KOPT-K1 (cell line): ENCODE data around the gene CTRB2.
"Not testable (repeated sequence)": the region's sequence is repeated elsewhere in the genome, so short reads cannot be mapped to it uniquely, and the experiment has no call there.

Experiments
- H3K27ac ChIP-seq: fragments of 200-600 bp; sonication (generic); 2 replicates; pipeline ENCODE4 v1.5.1; 2016; ENCODE audit warnings: antibody characterized with exemption, mild to moderate bottlenecking, low read depth, low read length; ENCODE audit not compliant: poor library complexity, severe bottlenecking
- H3K36me3 ChIP-seq: fragments of 200-600 bp; sonication (generic); 2 replicates; pipeline ENCODE4 v1.5.1; 2017; ENCODE audit warnings: antibody characterized with exemption, mild to moderate bottlenecking, low read length, moderate library complexity; ENCODE audit not compliant: insufficient read depth
- H3K9me3 ChIP-seq: fragments of 200-600 bp; sonication (generic); 2 replicates; pipeline ENCODE4 v1.5.1; 2017; ENCODE audit warnings: antibody characterized with exemption, low read length, mild to moderate bottlenecking; ENCODE audit not compliant: insufficient read depth, poor library complexity, severe bottlenecking

Gene CTRB2

DNA sequence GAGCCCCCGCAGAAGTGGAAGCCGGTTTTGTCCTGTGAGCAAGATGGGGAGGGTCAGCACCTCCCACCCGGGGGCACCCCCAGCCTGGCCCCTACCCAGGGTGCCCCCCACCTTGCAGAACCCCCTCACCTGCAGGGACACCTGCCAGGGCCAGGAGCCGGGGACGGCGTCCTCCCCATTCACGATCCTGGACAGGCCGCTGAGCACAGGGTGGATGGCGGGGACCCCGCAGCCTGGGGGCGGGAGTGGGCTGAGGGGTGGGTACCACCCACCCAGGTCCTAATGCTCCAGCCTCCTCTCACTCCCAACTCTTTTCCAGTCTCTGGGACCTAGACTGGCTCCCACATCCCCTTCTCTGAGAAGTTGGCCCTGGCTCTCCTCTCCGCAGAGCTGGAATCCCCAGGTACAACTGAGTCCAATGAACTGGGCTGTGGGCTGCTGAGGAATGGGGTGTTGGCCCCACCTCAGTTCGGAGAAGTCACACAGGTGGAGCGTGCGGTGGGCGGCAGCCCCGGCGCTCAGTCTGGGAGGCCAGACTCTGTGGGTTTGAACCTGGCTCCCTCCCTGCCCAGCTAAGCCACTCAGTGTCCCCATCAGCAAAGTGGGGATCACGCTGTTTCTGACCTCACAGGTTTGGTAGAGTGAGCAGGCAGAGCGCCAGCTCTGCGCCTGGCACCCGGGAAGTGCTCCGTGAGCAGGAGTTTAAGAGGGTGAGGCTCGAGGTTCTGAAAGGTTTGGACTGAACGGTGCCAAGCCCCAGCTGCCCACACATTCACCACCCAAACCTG lies 806 bp downstream of the CTRB2 start:
- H3K36me3 ChIP-seq, H3K27ac ChIP-seq, H3K9me3 ChIP-seq: not testable (repeated sequence)

DNA sequence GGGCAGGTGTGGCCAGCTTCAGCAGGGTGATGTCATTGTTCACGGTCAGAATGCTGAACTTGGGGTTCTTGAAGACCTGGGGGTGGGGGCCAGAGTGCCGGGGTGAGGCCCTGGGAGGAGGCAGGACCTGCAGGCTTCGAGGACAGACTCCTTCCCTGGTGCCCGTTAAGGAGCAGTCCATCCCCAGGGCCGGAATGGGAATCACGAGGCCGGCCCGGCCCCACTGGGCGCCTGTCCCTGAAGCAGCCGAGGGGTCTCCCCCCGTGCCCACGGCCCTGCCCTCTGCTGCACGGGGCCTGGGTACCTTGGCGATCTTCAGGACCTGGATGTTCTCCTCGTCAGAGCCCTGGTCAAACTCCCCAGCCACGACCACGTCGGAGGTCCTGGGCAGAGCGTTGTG lies 1.5 kb downstream of the CTRB2 start:
- not testable (repeated sequence) for H3K27ac ChIP-seq, H3K9me3 ChIP-seq, H3K36me3 ChIP-seq

DNA sequence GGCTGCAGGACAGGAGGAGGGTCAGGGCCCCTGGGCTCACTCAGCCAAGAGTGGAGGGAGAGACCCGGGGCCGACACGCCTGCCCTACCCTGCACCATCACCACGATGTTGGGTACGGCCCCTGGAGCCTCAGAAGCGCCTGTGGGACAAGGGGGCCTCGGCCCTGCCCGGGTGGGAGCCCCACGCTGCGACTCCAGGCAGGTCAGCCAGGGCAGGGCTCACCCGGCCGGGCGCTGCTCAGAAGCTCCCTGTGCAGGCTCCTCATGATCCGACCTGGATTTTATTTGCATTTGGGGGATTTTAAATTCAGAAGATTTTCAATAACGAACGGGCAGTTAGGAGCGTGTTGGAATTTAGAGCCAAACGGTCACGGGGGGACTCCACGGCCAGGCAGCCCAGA lies 2.1 kb downstream of the CTRB2 start:
- not testable (repeated sequence) for H3K27ac ChIP-seq, H3K9me3 ChIP-seq, H3K36me3 ChIP-seq

DNA sequence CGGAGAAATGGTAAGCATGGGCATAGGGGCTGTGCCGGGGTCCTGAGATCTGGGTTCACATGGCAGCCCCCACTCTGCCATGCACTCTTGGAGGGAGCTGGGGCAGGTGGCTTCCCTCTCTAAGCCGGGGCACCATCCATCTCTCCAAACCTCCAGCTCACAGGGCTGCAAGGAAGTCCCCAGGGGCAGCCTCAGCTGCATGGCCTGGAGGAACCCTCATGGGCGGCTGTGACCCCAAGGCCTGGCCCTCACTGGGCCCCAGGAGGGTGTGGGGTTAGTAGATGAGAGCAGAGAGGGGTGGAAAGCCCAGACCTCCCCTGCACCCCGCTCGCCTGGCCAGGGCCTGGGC lies 2.6 kb downstream of the CTRB2 start:
- no peaks in the 10 kb centered on the region for H3K9me3 ChIP-seq
- H3K27ac ChIP-seq: no peak overlapping the region

DNA sequence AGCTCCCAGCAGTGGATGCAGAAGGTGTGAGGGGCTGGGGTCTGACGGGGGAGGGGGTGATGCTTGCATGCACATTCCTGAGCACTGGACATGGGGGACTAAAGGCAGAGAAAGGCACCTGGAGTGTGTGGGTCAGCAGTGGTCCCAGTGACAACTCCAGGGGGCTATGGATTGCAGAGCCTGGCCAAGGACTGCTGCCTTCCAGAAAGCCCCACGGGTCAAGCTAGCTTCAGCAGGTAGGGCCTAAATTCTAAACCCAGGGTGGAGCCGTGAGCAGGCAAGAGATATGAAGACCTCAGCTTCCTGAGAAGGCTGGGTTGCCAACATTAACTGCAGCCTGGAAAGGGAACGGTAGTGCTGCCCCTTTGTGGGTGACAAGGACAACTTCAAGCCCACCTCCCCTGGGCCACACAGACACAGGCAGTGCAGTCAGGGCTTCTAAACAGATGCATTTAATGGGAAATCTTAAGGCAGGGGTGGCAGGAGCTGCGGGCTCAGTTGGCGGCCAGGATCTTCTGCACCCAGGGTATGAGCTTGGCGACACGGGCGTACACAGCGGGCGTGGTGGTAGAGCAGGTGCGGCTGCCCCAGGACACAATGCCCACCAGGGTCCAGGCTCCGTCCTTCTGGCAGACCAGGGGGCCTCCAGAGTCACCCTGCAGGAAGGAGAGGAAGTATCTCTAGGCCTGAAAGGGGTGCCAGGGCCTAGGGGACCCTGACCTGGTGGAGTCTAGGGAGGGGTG lies 3.1 kb downstream of the CTRB2 start:
- Histone ChIP-seq H3K27ac (no peak overlapping the region), H3K36me3 (no peaks in the 10 kb centered on the region), H3K9me3 (no peaks in the 10 kb centered on the region)

More for the DNA sequence above, 2.6 kb downstream of the CTRB2 start:
- H3K36me3 ChIP-seq: no peaks in the 10 kb centered on the region

DNA sequence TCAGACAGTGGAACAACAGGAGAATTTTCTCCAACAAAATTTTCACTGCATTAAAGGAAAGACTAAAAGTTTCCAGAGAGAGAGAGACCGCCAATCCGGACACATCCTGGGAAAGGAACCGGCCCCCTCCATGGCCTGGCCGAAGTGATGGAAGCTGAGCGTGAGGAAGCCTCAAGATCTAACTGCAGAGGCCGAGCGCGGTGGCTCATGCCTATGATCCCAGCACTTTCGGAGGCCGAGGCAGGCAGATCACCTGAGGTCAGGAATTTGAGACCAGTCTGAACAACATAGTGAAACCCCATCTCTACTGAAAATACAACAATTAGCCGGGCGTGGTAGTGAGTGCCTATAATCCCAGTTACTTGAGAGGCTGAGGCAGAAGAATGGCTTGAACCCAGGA lies 3.9 kb downstream of the CTRB2 start:
- no peak overlapping the region for H3K27ac ChIP-seq
- no peaks in the 10 kb centered on the region for H3K9me3 ChIP-seq
- no peaks in the 10 kb centered on the region for H3K36me3 ChIP-seq

DNA sequence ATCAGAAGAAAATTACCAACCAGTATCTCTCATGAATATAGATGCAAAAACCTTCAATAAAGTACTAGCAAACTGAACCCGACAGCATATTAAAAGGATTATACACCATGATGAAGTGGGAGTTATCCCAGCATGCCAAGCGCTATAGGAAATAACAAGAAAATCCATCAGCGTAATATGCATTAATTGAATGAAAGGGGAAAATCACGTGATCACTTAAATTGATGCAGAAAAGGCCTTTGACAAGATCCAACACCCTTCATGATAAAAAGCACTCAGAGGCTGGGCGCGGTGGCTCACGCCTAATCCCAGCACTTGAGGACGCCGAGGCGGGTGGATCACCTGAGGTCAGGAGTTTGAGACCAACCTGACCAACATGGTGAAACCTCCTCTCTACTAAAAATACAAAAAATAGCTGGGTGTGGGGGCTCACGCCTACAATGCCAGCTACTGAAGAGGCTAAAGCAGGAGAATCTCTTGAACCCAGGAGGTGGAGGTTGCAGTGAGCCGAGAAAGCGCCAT lies 4.8 kb downstream of the CTRB2 start:
- H3K27ac ChIP-seq: no peak overlapping the region
- no peaks in the 10 kb centered on the region for H3K36me3 ChIP-seq
- no peaks in the 10 kb centered on the region for H3K9me3 ChIP-seq

DNA sequence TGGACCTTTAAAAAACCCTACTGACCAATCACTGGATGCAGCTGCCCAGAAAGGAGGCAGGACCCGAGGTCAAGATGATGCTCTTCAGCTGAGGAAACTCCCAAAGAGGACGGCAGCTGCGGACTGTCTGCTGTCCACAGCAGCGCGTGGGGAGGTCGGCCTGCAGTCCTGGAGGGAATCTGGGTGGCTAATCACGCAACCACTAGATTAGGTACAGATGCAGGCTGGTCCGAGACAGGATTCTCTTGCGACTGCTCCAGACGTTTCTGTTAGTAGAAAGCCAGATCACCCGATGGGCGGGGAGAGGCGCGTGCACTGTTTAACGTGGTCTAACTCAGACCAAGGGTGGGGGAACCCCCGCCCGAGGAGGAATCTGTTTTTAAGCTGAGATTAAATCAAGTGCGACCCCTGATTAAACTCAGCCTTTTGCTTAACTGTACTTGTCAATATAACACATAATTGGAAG lies 8.8 kb downstream of the CTRB2 start:
- no peaks in the 10 kb centered on the region for H3K9me3 ChIP-seq
- no peak overlapping the region for H3K27ac ChIP-seq
- no peaks in the 10 kb centered on the region for H3K36me3 ChIP-seq

DNA sequence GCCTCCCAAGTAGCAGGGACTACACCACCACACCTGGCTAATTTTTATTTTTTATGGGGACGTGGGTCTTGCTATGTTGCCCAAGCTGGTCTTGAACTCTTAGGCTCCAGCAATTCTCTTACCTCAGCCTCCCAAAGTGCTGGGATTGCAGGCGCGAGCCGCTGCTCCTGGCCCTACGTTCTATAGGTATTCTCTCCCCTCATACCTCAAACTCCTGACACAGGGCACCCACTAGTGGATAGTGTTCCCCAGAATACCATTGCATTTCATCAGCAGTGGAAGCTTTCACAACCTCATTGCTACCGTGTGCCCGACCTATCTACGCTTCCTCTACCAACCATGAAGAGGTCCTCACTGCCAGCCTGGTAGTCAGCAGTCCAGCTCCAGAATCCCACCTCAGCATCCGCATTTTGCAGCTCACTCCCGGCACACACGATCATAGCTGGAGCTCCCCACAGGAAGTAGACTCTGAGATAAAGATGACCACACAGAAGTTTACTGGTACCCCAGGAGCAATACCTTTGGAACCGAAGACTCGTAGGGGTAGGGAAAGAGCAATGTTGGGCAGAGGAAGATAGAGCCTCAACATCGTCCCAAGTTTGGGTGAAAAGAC lies 9.3 kb downstream of the CTRB2 start:
- Histone ChIP-seq H3K9me3 (no peaks in the 10 kb centered on the region), H3K36me3 (no peaks in the 10 kb centered on the region), H3K27ac (no peak overlapping the region)

DNA sequence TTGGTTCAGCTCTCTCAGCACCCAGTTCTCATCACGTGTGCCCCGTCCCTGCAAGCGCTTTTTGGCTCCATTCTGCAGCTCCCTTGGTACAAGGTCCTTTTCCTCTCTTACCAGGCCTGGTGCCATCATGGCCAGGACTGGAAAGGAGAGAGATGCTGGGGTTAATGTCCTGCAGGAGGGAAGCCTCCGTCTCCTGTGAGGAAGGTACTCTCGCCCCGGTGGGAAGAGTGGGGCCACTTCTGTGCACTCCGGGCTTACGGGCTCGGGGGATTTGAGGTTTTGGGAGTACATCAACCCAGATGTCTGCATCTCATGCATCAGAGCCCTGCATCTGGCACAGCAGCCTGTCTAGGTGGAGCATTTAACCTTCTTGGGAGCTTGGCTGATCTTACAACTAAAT lies 10.1 kb downstream of the CTRB2 start:
- H3K36me3 ChIP-seq: no peaks in the 10 kb centered on the region
- H3K27ac ChIP-seq: no peak overlapping the region
- H3K9me3 ChIP-seq: no peaks in the 10 kb centered on the region

DNA sequence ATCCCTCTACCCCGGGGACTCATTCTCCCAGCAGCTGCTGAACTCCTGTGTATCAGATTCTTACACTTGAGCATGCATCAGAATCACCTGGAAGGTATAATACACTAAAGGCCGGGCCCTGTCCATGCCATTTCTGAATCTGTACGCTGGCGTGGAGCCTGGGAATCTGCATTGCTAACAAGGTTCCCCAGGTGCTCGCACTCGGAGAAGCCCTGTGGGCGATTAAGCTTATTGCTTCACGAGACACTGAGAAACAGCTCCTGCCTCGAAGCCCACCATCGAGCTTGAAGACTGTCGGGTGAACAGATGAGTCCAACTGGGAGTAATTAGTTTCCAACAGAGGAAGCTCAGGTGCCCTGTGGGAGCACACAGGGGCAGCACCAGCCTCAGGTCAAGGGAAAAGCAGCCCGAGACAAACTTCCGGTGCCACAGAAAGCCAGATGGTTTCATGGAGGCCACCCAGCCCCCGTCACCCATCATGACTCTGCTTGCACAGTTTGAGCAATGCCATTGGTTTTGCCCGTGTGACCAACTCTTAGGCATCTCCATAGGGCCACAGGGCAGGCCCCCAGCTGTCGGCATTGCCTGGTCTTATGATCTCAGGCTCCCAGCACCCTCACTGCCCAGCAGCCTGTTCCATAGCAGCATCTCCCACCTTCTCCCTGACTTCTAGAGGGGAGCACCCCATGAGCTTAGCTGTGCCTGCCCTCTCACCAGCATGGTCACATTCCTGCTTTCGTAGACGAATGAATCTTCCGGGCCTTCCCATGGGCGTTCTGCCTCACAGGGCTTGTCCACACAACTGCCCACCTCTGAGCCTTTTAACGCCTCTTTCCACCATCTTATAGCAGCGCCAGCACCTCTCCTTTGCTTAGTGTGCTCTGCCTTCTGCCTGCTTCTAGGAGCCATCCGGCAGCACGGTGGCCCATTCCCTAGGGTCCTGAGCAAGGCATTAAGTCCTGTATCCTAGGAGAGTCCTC lies 10.9 kb downstream of the CTRB2 start:
- Histone ChIP-seq H3K27ac (no peak overlapping the region), H3K9me3 (no peaks in the 10 kb centered on the region), H3K36me3 (no peaks in the 10 kb centered on the region)

DNA sequence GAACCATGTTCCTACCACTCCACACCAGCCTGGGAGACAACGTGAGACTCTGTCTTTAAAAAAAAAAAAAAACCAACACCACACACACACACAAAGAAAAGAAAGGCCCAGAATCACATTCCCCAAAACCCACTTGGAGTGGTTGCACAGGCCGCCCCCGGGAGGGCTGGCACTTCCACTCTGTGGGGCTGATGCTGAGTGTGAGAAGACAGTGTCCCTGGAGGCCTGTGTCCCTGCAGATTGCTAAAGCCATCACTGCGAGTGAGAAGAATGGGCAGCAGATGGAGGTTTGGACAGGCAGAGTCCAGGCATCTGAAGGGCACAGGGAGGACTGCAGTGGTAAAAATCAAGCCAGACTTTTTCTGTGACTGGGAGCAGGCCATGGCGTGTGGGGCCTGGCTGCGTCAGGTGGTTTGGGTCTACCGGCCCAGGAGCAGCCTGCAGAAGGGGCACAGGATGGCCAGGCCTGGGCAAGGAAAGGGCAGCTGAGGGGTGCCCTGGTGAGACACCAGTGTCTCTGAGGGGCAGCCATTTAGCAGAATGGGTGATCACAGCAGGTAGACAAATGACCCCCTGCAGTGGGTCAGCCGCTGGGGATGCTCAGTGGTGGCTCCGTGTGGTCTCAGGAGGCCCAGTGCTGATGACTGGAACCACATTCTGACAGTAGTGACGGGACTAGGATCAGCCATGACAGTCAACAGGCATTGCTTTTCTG lies 13.1 kb downstream of the CTRB2 start:
- H3K9me3 ChIP-seq: no peaks in the 10 kb centered on the region
- no peaks in the 10 kb centered on the region for H3K36me3 ChIP-seq

DNA sequence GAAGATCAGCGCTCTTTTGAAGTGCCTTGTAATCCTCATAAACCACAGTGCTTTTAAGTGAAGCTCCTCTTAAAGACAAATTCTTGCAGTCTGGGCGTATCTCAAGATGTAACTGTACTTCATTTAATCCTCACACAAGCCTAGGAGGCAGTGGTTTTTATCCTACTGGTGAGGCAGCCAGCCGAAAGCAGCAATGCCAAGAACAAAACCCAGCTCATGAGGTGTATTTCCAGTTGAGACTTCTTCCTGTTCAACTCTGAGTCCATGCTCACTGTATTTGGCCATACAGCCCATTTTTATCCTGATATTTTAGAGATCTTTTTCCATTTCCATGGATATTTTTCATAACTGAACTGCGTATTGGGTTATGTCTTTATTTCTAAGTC lies 13.7 kb downstream of the CTRB2 start:
- Histone ChIP-seq H3K9me3 (no peaks in the 10 kb centered on the region), H3K36me3 (no peaks in the 10 kb centered on the region), H3K27ac (no peak overlapping the region)

More for the DNA sequence above, 13.1 kb downstream of the CTRB2 start:
- H3K27ac ChIP-seq: no peak overlapping the region

DNA sequence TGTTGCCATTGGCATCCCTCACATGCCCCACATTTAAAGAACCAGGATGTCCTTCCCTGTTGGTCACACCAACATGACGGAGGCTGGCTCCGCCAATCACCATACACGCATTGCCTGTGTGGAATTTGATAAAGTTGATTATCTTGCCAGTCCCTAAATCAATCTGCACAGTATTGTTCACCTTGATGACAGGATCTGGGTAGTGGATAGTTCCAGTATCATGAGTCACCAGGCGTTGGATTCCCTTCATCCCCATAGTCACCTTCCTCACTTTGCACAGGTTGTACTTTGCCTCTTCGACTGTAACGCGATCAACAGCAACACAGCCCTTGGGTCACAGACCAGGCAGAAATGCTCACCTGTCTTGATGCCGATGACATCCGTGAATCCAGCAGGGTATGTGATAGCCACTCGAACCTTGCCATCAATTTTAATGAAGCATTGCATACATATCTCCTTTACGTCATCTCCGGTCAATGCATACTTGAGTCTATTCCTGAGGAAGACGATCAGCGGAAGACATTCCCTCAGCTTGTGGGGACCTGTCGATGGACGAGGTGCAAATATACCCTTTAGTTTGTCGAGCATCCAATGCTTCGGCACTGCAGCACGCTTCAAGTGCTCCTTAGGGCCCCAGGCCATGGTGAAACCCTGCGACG lies 14.2 kb downstream of the CTRB2 start:
- no peaks in the 10 kb centered on the region for H3K36me3 ChIP-seq
- H3K9me3 ChIP-seq: no peaks in the 10 kb centered on the region
- no peak overlapping the region for H3K27ac ChIP-seq
